ENCODE results near the gene EXOC6B.
A peak's percentile ranks its signal among the peaks of the same experiment; 100 is the strongest.

The EXOC6B gene

GRCh38 chr2:72157871-72158771 is 667.7 kb downstream of the EXOC6B start:
- DNase-seq (ENCODE audit: low spot score): no peak

DNA sequence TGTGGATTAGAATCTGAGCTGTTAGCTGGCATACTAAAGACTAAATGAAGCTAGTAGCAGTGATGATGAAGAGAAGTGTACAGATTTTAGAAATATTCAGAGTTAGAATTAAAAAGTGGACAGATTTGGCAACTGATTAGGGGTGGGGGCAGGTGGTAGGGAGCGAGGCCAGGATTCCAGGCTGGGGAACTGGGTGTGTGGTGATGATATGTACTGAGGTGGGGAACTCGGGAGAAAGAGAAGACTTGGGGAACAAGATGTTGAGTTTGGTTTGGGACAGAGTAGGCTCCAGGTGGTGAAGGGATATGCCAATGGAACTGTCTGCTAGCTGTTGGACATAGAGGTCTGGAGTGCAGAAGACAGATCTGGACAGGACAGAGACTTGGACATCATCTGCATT is 669.0 kb downstream of the EXOC6B start:
- DNase-seq (ENCODE audit: low spot score): no peak

- DNase-seq (ENCODE audit: low spot score): no peak
Measured at GRCh38 chr2:72155737-72156136, 670.1 kb downstream of the EXOC6B start.

- no peak for DNase-seq (ENCODE audit: low spot score)
Measured at GRCh38 chr2:72155151-72155550, 670.7 kb downstream of the EXOC6B start.

GRCh38 chr2:72154386-72154975 is 671.4 kb downstream of the EXOC6B start:
- DNase-seq (ENCODE audit: low spot score): no peak

GRCh38 chr2:72153924-72154323 is 671.9 kb downstream of the EXOC6B start:
- DNase-seq (ENCODE audit: low spot score): no peak

- DNase-seq (ENCODE audit: low spot score): no peak
Measured at GRCh38 chr2:72153026-72153791, 672.6 kb downstream of the EXOC6B start.

DNA sequence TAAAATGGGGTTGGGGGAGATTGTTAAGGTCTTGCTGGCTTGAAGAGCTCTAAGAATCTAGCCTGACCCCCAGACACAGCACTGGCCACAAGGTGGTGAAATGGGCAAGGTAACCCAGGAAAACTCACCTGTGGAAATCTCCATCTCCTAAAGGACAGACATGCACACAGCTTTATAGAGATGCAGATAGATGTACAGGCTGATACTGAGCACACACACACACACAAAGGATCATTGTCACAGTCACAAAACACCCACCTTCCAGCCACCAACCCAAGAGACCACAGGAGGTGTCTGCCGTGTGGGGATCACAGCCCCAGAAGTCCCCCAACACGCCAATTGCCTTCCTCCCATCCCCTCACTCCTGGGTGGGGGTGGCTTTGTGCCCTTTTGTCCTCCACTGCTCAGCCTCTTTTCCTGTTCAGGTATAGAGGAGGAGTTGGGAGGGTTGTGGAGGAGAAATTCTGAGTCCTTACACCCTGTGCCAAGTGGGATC is 674.9 kb downstream of the EXOC6B start:
- DNase-seq (ENCODE audit: low spot score): no peak

- DNase-seq (ENCODE audit: low spot score): peak; percentile 77
Measured at GRCh38 chr2:72150157-72150860, 675.5 kb downstream of the EXOC6B start.

DNA sequence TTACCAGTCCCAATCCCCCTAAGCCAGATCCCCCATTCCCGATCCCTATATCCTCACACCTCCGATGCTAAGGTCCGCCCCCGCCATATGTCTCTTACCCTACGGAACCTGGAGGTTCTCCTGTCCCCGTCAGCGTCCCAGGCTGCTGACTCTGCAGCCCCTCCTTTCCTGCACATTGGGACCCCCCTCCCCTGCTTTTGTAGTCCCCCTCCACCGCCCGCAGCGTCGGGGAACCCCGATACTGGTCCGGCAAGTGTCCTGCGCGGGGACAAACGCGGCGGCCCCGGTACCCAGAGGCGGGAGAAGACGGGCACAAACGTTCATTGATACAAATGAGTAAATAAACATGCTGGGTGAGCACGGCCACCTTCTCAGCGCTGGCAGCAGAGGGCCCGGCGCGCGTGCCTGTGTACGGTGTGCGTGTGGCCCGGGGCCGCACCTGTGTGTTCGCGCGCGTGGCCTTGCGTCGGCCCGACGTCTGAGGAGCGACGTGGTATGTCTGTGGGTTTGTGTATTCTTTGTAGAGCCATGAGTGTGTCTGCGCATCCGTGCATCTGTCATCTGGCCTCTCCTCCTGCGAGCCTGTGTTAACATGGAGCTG is 676.2 kb downstream of the EXOC6B start:
- no peak for DNase-seq (ENCODE audit: low spot score)

- DNase-seq (ENCODE audit: low spot score): peak; percentile 37
Measured at GRCh38 chr2:72148837-72149555, 676.8 kb downstream of the EXOC6B start.

DNA sequence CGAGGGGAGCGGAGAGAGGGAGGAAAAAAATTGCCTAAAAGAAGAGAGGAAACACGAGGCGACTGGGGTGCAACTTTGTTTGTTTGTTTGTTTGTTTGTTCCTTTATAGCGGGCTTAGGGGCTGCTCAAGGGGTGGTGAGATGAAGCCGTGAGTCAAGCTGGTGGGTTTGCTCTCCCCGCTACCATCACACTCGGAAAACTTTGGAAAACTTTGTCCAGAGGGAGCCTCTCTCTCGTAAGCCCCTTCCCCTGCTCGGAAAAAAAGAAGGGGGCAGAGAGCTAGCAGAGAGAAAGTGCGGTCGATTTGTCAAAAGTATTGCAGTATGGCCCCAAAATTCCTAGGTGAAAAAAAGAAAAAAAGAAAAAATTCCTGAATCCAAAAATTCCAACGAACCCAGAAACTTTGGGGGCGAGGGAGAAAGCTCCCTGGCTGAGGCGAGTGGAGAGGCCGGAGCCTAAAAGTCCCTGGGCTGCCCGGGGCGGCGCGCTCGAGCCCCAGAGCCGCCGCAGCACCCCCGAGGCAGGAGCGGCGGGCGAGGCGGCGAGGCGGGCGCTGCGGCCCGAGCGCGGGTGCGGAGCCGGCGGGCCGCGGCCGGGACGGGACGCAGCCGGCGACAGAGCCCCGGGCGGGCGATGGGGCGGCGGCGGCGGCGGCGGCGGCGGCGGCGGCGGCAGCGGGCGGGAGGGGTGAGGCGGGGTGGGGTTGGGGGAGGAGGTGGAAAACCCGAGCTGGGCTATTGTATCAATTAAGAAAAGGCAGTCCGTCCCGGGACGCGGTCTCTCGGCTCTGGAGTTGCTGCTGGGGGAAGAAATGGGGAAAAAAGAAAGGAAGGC is 677.6 kb downstream of the EXOC6B start:
- peak; percentile 34 for DNase-seq (ENCODE audit: low spot score)

DNA sequence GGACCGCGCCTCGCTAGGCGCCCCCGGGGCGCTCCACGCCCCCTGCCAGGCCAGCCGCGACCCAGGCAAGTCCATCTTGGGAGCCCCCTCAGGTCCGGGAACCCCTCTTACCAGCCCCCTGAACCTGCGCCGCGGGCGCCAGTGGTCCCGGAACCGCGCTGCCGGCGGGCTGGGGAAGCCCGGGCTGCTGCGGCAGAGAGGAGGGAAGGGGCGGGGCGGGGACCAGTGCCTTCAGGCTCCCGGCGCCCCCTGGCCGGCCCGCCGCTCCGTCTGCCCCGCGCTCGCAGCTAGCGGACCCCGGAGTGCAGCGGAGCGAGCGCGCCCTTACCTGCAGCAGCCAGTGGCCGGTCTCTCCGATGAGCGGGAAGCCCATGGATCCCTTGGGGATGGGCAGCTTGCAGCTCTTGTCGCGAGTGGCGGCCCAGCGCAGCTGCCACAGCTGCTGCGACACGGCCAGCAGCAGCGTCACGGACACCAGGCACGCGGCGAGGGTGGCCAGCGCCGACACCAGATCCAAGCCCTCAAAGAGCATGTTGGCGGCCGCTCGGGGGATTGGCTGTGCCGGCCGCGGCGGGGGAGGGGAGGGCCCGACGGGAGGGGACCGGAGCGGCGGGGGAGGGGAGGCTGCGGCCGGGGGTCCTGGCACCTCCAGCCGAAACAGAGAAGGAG is 678.4 kb downstream of the EXOC6B start, which contains the start of gene CYP26B1:
TSS of gene CYP26B1 (minus strand) at position 560 of the 669 bp plus-strand sequence. CDS start at position 532, 28 bp downstream.
- no peak for DNase-seq (ENCODE audit: low spot score)

- no peak for DNase-seq (ENCODE audit: low spot score)
Measured at GRCh38 chr2:72146347-72147302, 679.2 kb downstream of the EXOC6B start.

GRCh38 chr2:72145658-72146329 is 680.0 kb downstream of the EXOC6B start:
- DNase-seq (ENCODE audit: low spot score): no peak

DNA sequence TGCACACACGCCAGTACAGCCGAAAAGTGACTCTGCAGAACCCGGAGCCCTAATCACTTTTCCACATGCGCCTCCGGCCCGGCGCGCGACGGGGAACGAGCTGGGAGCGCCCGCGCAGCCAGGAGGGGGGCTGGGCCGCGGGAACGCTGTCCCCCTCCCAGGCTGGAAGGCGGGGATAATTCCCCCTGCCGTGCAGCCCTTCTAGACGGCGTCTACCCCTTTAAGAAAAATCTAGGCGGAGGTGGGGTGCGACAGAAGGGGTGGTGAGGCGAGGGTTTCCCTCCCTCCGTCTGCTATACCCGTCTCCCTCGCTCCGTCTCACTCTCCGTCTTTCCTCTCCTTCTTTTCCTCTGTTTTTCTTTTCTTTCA is 680.6 kb downstream of the EXOC6B start:
- DNase-seq (ENCODE audit: low spot score): peak; percentile 54

DNA sequence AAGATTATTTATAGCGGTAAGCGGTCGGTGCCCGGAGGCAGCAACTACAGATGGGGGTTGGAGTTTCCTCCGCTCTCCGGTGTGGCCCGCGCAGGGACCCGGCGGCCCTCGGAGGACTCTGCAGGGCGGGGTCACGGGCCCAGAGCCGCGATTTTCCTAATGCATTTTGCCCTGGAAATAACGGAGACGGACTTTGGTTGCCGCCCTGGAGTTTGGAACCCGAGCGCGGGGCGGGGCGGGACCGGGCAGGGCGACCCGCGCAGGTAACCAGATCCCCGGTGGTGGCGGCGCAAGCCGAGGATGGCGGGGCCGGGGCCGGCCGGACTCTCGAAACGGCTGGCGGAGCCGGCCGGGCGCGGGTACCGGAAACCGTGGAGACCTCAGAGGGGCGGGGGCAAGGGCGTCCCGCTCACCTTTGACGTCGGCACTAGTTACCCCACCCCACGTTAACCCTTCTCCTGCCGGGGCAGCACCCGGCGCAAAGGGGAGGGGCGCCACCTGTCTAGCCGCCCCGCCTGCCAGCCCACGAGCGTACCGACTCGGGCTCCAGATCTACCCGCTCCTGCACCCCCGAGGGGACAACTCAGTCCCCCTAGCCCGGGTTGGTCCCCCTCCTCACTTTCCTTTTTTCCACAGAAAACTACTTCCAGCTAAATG is 681.1 kb downstream of the EXOC6B start:
- DNase-seq (ENCODE audit: low spot score): peak; percentile 66
